Measurements from ENCODE around the gene KCNMA1. TPM values are rescaled to one million over a fixed set of nuclear protein-coding genes. Genes with fewer than 3 reads are reported as not detected.

The KCNMA1 gene
- total and polyA plus RNA-seq, 7 experiments from 2014 or later, result 0.42 TPM; not detected in 6

- CTCF ChIA-PET, result no interaction called here
- H3K9me3 Mint-ChIP-seq, result no peaks in the 10 kb centered on the region
- intact Hi-C loops (cut with micrococcal nuclease), result no loop called here
- no peak overlapping the region for H3K4me3 ChIP-seq (ENCODE audit: low read length)
- H3K4me3 Mint-ChIP-seq, result no peak overlapping the region
- peaks cover 0 to 3% (median 0%) of the 10 kb centered on the region in 5 donors for H3K27me3 Mint-ChIP-seq
- H3K36me3 ChIP-seq (ENCODE audit: control insufficient read depth in 2 of 3, insufficient read depth in 3 of 3, low read length in 3 of 3), result no peaks in the 10 kb centered on the region
- no peaks in the 10 kb centered on the region for H3K36me3 Mint-ChIP-seq
- H3K27ac Mint-ChIP-seq, result no peak overlapping the region
- no peaks in the 10 kb centered on the region for H3K9me3 ChIP-seq (ENCODE audit: control insufficient read depth in 2 of 3, low read length in 3 of 3)
- DNase-seq (no peak), ATAC-seq (no peak)
- H3K4me1 ChIP-seq (ENCODE audit: control insufficient read depth in 2 of 2, insufficient read depth in 2 of 2, low read length in 2 of 2), result no peaks in the 10 kb centered on the region
- POLR2A ChIA-PET, result no interaction called here
- H3K4me1 Mint-ChIP-seq, result no peaks in the 10 kb centered on the region
- no peak overlapping the region for H3K27ac ChIP-seq (ENCODE audit: low read depth, low read length)
- no peaks in the 10 kb centered on the region for H3K27me3 ChIP-seq (ENCODE audit: control insufficient read depth in 2 of 2, insufficient read depth in 2 of 2, low read length in 2 of 2)
These were observed 52.7 kb downstream of the KCNMA1 start for GRCh38 chr10:77584938-77585337.

- Mint-ChIP-seq H3K4me1 (no peaks in the 10 kb centered on the region), H3K9me3 (no peaks in the 10 kb centered on the region), H3K27me3 (no peaks in the 10 kb centered on the region), H3K4me3 (no peak overlapping the region), H3K27ac (no peak overlapping the region), H3K36me3 (no peaks in the 10 kb centered on the region)
- no peaks in the 10 kb centered on the region for H3K4me1 ChIP-seq (ENCODE audit: control insufficient read depth in 2 of 2, insufficient read depth in 2 of 2, low read length in 2 of 2)
- intact Hi-C loops (cut with micrococcal nuclease), result no loop called here
- POLR2A ChIA-PET, result no interaction called here
- H3K27ac ChIP-seq (ENCODE audit: low read depth, low read length), result no peak overlapping the region
- CTCF ChIA-PET, result no interaction called here
- H3K27me3 ChIP-seq (ENCODE audit: control insufficient read depth in 2 of 2, insufficient read depth in 2 of 2, low read length in 2 of 2), result no peaks in the 10 kb centered on the region
- no peak for ATAC-seq
- H3K36me3 ChIP-seq (ENCODE audit: control insufficient read depth in 2 of 3, insufficient read depth in 3 of 3, low read length in 3 of 3), result no peaks in the 10 kb centered on the region
- H3K9me3 ChIP-seq (ENCODE audit: control insufficient read depth in 2 of 3, low read length in 3 of 3), result no peaks in the 10 kb centered on the region
- no peak for DNase-seq
- H3K4me3 ChIP-seq (ENCODE audit: low read length), result no peak overlapping the region
These were observed 54.1 kb downstream of the KCNMA1 start for GRCh38 chr10:77583527-77583926.

- no peaks in the 10 kb centered on the region for H3K27me3 Mint-ChIP-seq
- no peak overlapping the region for H3K27ac Mint-ChIP-seq
- Histone ChIP-seq H3K4me3 (ENCODE audit: low read length) (no peak overlapping the region), H3K27ac (ENCODE audit: low read depth, low read length) (no peak overlapping the region), H3K9me3 (ENCODE audit: control insufficient read depth in 2 of 3, low read length in 3 of 3) (no peaks in the 10 kb centered on the region), H3K4me1 (ENCODE audit: control insufficient read depth in 2 of 2, insufficient read depth in 2 of 2, low read length in 2 of 2) (no peaks in the 10 kb centered on the region), H3K36me3 (ENCODE audit: control insufficient read depth in 2 of 3, insufficient read depth in 3 of 3, low read length in 3 of 3) (no peaks in the 10 kb centered on the region), H3K27me3 (ENCODE audit: control insufficient read depth in 2 of 2, insufficient read depth in 2 of 2, low read length in 2 of 2) (no peaks in the 10 kb centered on the region)
- POLR2A ChIA-PET, result no interaction called here
- H3K9me3 Mint-ChIP-seq, result no peaks in the 10 kb centered on the region
- no peaks in the 10 kb centered on the region for H3K4me1 Mint-ChIP-seq
- H3K36me3 Mint-ChIP-seq, result no peaks in the 10 kb centered on the region
- no peak overlapping the region for H3K4me3 Mint-ChIP-seq
- ATAC-seq, result peak; percentile 52
- no peak for DNase-seq
- intact Hi-C loops (cut with micrococcal nuclease), result no loop called here
- CTCF ChIA-PET, result no interaction called here
These were observed 54.9 kb downstream of the KCNMA1 start for GRCh38 chr10:77582710-77583115.

GRCh38 chr10:77581738-77582137 lies 55.9 kb downstream of the KCNMA1 start:
- DNase-seq, result no peak
- Histone ChIP-seq H3K36me3 (ENCODE audit: control insufficient read depth in 2 of 3, insufficient read depth in 3 of 3, low read length in 3 of 3) (no peaks in the 10 kb centered on the region), H3K4me3 (ENCODE audit: low read length) (no peak overlapping the region), H3K4me1 (ENCODE audit: control insufficient read depth in 2 of 2, insufficient read depth in 2 of 2, low read length in 2 of 2) (no peaks in the 10 kb centered on the region), H3K9me3 (ENCODE audit: control insufficient read depth in 2 of 3, low read length in 3 of 3) (no peaks in the 10 kb centered on the region), H3K27me3 (ENCODE audit: control insufficient read depth in 2 of 2, insufficient read depth in 2 of 2, low read length in 2 of 2) (no peaks in the 10 kb centered on the region), H3K27ac (ENCODE audit: low read depth, low read length) (no peak overlapping the region)
- ChIA-PET POLR2A (no interaction called here), CTCF (no interaction called here)
- Mint-ChIP-seq H3K27me3 (peaks cover 0 to 5% (median 0%) of the 10 kb centered on the region in 5 donors), H3K36me3 (no peaks in the 10 kb centered on the region), H3K4me1 (no peaks in the 10 kb centered on the region), H3K27ac (no peak overlapping the region), H3K9me3 (no peaks in the 10 kb centered on the region), H3K4me3 (no peak overlapping the region)
- intact Hi-C loops (cut with micrococcal nuclease), result no loop called here
- ATAC-seq, result no peak

GRCh38 chr10:77580482-77580881 lies 57.1 kb downstream of the KCNMA1 start:
- no peaks in the 10 kb centered on the region for H3K4me1 ChIP-seq (ENCODE audit: control insufficient read depth in 2 of 2, insufficient read depth in 2 of 2, low read length in 2 of 2)
- no peaks in the 10 kb centered on the region for H3K36me3 ChIP-seq (ENCODE audit: control insufficient read depth in 2 of 3, insufficient read depth in 3 of 3, low read length in 3 of 3)
- ChIA-PET CTCF (no interaction called here), POLR2A (no interaction called here)
- Mint-ChIP-seq H3K9me3 (no peaks in the 10 kb centered on the region), H3K36me3 (no peaks in the 10 kb centered on the region), H3K27me3 (peaks cover 0 to 5% (median 0%) of the 10 kb centered on the region in 5 donors), H3K27ac (no peak overlapping the region), H3K4me3 (no peak overlapping the region), H3K4me1 (no peaks in the 10 kb centered on the region)
- no peak overlapping the region for H3K4me3 ChIP-seq (ENCODE audit: low read length)
- ATAC-seq (no peak), DNase-seq (no peak)
- H3K27me3 ChIP-seq (ENCODE audit: control insufficient read depth in 2 of 2, insufficient read depth in 2 of 2, low read length in 2 of 2), result no peaks in the 10 kb centered on the region
- H3K27ac ChIP-seq (ENCODE audit: low read depth, low read length), result no peak overlapping the region
- intact Hi-C loops (cut with micrococcal nuclease), result no loop called here
- H3K9me3 ChIP-seq (ENCODE audit: control insufficient read depth in 2 of 3, low read length in 3 of 3), result no peaks in the 10 kb centered on the region

- intact Hi-C loops (cut with micrococcal nuclease), result no loop called here
- Histone ChIP-seq H3K4me1 (ENCODE audit: control insufficient read depth in 2 of 2, insufficient read depth in 2 of 2, low read length in 2 of 2) (no peaks in the 10 kb centered on the region), H3K27me3 (ENCODE audit: control insufficient read depth in 2 of 2, insufficient read depth in 2 of 2, low read length in 2 of 2) (no peaks in the 10 kb centered on the region), H3K27ac (ENCODE audit: low read depth, low read length) (no peak overlapping the region), H3K4me3 (ENCODE audit: low read length) (no peak overlapping the region), H3K36me3 (ENCODE audit: control insufficient read depth in 2 of 3, insufficient read depth in 3 of 3, low read length in 3 of 3) (no peaks in the 10 kb centered on the region), H3K9me3 (ENCODE audit: control insufficient read depth in 2 of 3, low read length in 3 of 3) (no peaks in the 10 kb centered on the region)
- ATAC-seq (no peak), DNase-seq (no peak)
- H3K4me3 Mint-ChIP-seq, result no peak overlapping the region
- H3K36me3 Mint-ChIP-seq, result no peaks in the 10 kb centered on the region
- ChIA-PET POLR2A (no interaction called here), CTCF (no interaction called here)
- peaks cover 0 to 5% (median 0%) of the 10 kb centered on the region in 5 donors for H3K27me3 Mint-ChIP-seq
- no peak overlapping the region for H3K27ac Mint-ChIP-seq
- H3K9me3 Mint-ChIP-seq, result no peaks in the 10 kb centered on the region
- no peaks in the 10 kb centered on the region for H3K4me1 Mint-ChIP-seq
These were observed 58.9 kb downstream of the KCNMA1 start for GRCh38 chr10:77578583-77579227.

- intact Hi-C loops (cut with micrococcal nuclease), result no loop called here
- CTCF ChIA-PET, result no interaction called here
- POLR2A ChIA-PET, result no interaction called here
- H3K4me3 Mint-ChIP-seq, result no peak overlapping the region
- ATAC-seq (no peak), DNase-seq (no peak)
- Histone ChIP-seq H3K4me1 (ENCODE audit: control insufficient read depth in 2 of 2, insufficient read depth in 2 of 2, low read length in 2 of 2) (no peaks in the 10 kb centered on the region), H3K27ac (ENCODE audit: low read depth, low read length) (no peak overlapping the region), H3K36me3 (ENCODE audit: control insufficient read depth in 2 of 3, insufficient read depth in 3 of 3, low read length in 3 of 3) (no peaks in the 10 kb centered on the region), H3K27me3 (ENCODE audit: control insufficient read depth in 2 of 2, insufficient read depth in 2 of 2, low read length in 2 of 2) (no peaks in the 10 kb centered on the region), H3K4me3 (ENCODE audit: low read length) (no peak overlapping the region), H3K9me3 (ENCODE audit: control insufficient read depth in 2 of 3, low read length in 3 of 3) (no peaks in the 10 kb centered on the region)
- peaks cover 0 to 5% (median 0%) of the 10 kb centered on the region in 5 donors for H3K27me3 Mint-ChIP-seq
- no peaks in the 10 kb centered on the region for H3K36me3 Mint-ChIP-seq
- no peaks in the 10 kb centered on the region for H3K4me1 Mint-ChIP-seq
- no peaks in the 10 kb centered on the region for H3K9me3 Mint-ChIP-seq
- H3K27ac Mint-ChIP-seq, result no peak overlapping the region
These were observed 59.9 kb downstream of the KCNMA1 start for GRCh38 chr10:77577666-77578229.

Measured in naive thymus-derived CD4-positive, alpha-beta T cell (primary cell).